Measurements from ENCODE around the gene PLSCR1.
A peak's percentile ranks its signal among the peaks of the same experiment; 100 is the strongest.

Gene PLSCR1

GRCh38 chr3:146544002-146544928 lies at the start of gene PLSCR1:
PLSCR1 (minus strand) TSS chr3:146544607; CDS start chr3:146536552, 8,055 bp downstream.
- DNase-seq (ENCODE audit: low read depth, low spot score), result peak; percentile 70
- peaks cover 1% of the 10 kb centered on the region; the same call in 1 of the 2 replicates for H3K36me3 ChIP-seq (ENCODE audit: control insufficient read depth, insufficient read depth, low read length)
- no peaks in the 10 kb centered on the region for H3K9me3 ChIP-seq (ENCODE audit: control insufficient read depth, insufficient read depth, low read length)
- no peaks in the 10 kb centered on the region for H3K27me3 ChIP-seq (ENCODE audit: control insufficient read depth, insufficient read depth, low read length)
- no peak within 1 kb of the TSS for H3K27ac ChIP-seq (ENCODE audit: low read length)
- no CpG with 5 or more reads among the region's 51 CpGs for WGBS (ENCODE audit: insufficient coverage, insufficient read length)
- H3K4me1 ChIP-seq (ENCODE audit: control insufficient read depth, insufficient read depth, low read length), result peaks cover 2% of the 10 kb centered on the region; the same call in 1 of the 2 replicates
- peak within 1 kb of the TSS; percentile 71; the same call in 1 of the 2 replicates for H3K4me3 ChIP-seq (ENCODE audit: low read length)

- no peaks in the 10 kb centered on the region for H3K9me3 ChIP-seq (ENCODE audit: control insufficient read depth, insufficient read depth, low read length)
- H3K4me3 ChIP-seq (ENCODE audit: low read length), result no peak overlapping the region
- no peak overlapping the region for H3K27ac ChIP-seq (ENCODE audit: low read length)
- H3K27me3 ChIP-seq (ENCODE audit: control insufficient read depth, insufficient read depth, low read length), result no peaks in the 10 kb centered on the region
- no peak for DNase-seq (ENCODE audit: low read depth, low spot score)
- no CpG with 5 or more reads among the region's 3 CpGs for WGBS (ENCODE audit: insufficient coverage, insufficient read length)
- H3K4me1 ChIP-seq (ENCODE audit: control insufficient read depth, insufficient read depth, low read length), result no peaks in the 10 kb centered on the region
- H3K36me3 ChIP-seq (ENCODE audit: control insufficient read depth, insufficient read depth, low read length), result no peaks in the 10 kb centered on the region
Observed at GRCh38 chr3:146593776-146594175, 49.4 kb upstream of the PLSCR1 start.

GRCh38 chr3:146590521-146590920 lies 46.1 kb upstream of the PLSCR1 start:
- H3K27me3 ChIP-seq (ENCODE audit: control insufficient read depth, insufficient read depth, low read length), result no peaks in the 10 kb centered on the region
- no peaks in the 10 kb centered on the region for H3K4me1 ChIP-seq (ENCODE audit: control insufficient read depth, insufficient read depth, low read length)
- H3K9me3 ChIP-seq (ENCODE audit: control insufficient read depth, insufficient read depth, low read length), result no peaks in the 10 kb centered on the region
- no peak overlapping the region for H3K27ac ChIP-seq (ENCODE audit: low read length)
- no peak for DNase-seq (ENCODE audit: low read depth, low spot score)
- H3K36me3 ChIP-seq (ENCODE audit: control insufficient read depth, insufficient read depth, low read length), result no peaks in the 10 kb centered on the region
- no CpG with 5 or more reads among the region's 2 CpGs for WGBS (ENCODE audit: insufficient coverage, insufficient read length)
- no peak overlapping the region for H3K4me3 ChIP-seq (ENCODE audit: low read length)

- H3K4me3 ChIP-seq (ENCODE audit: low read length), result no peak overlapping the region
- H3K9me3 ChIP-seq (ENCODE audit: control insufficient read depth, insufficient read depth, low read length), result no peaks in the 10 kb centered on the region
- no peak overlapping the region for H3K27ac ChIP-seq (ENCODE audit: low read length)
- H3K27me3 ChIP-seq (ENCODE audit: control insufficient read depth, insufficient read depth, low read length), result no peaks in the 10 kb centered on the region
- no peaks in the 10 kb centered on the region for H3K36me3 ChIP-seq (ENCODE audit: control insufficient read depth, insufficient read depth, low read length)
- no CpG with 5 or more reads among the region's 1 CpG for WGBS (ENCODE audit: insufficient coverage, insufficient read length)
- no peak for DNase-seq (ENCODE audit: low read depth, low spot score)
- H3K4me1 ChIP-seq (ENCODE audit: control insufficient read depth, insufficient read depth, low read length), result no peaks in the 10 kb centered on the region
Observed at GRCh38 chr3:146589899-146590508, 45.6 kb upstream of the PLSCR1 start.

- DNase-seq (ENCODE audit: low read depth, low spot score), result no peak
- H3K4me3 ChIP-seq (ENCODE audit: low read length), result no peak overlapping the region
- no peaks in the 10 kb centered on the region; the same call in 1 of the 2 replicates for H3K36me3 ChIP-seq (ENCODE audit: control insufficient read depth, insufficient read depth, low read length)
- H3K27me3 ChIP-seq (ENCODE audit: control insufficient read depth, insufficient read depth, low read length), result no peaks in the 10 kb centered on the region
- H3K27ac ChIP-seq (ENCODE audit: low read length), result no peak overlapping the region
- H3K4me1 ChIP-seq (ENCODE audit: control insufficient read depth, insufficient read depth, low read length), result no peaks in the 10 kb centered on the region
- H3K9me3 ChIP-seq (ENCODE audit: control insufficient read depth, insufficient read depth, low read length), result no peaks in the 10 kb centered on the region; the same call in 1 of the 2 replicates
Observed at GRCh38 chr3:146585156-146585555, 40.7 kb upstream of the PLSCR1 start.

GRCh38 chr3:146581951-146582467 lies 37.6 kb upstream of the PLSCR1 start:
- Histone ChIP-seq H3K27ac (ENCODE audit: low read length) (no peak overlapping the region), H3K9me3 (ENCODE audit: control insufficient read depth, insufficient read depth, low read length) (no peaks in the 10 kb centered on the region; the same call in 1 of the 2 replicates), H3K4me3 (ENCODE audit: low read length) (no peak overlapping the region), H3K4me1 (ENCODE audit: control insufficient read depth, insufficient read depth, low read length) (no peaks in the 10 kb centered on the region), H3K36me3 (ENCODE audit: control insufficient read depth, insufficient read depth, low read length) (no peaks in the 10 kb centered on the region; the same call in 1 of the 2 replicates), H3K27me3 (ENCODE audit: control insufficient read depth, insufficient read depth, low read length) (no peaks in the 10 kb centered on the region)
- no peak for DNase-seq (ENCODE audit: low read depth, low spot score)

GRCh38 chr3:146581080-146581601 lies 36.7 kb upstream of the PLSCR1 start:
- H3K4me3 ChIP-seq (ENCODE audit: low read length), result no peak overlapping the region
- no peaks in the 10 kb centered on the region; the same call in 1 of the 2 replicates for H3K9me3 ChIP-seq (ENCODE audit: control insufficient read depth, insufficient read depth, low read length)
- H3K36me3 ChIP-seq (ENCODE audit: control insufficient read depth, insufficient read depth, low read length), result no peaks in the 10 kb centered on the region; the same call in 1 of the 2 replicates
- no CpG with 5 or more reads among the region's 1 CpG for WGBS (ENCODE audit: insufficient coverage, insufficient read length)
- H3K27ac ChIP-seq (ENCODE audit: low read length), result no peak overlapping the region
- DNase-seq (ENCODE audit: low read depth, low spot score), result no peak
- no peaks in the 10 kb centered on the region for H3K27me3 ChIP-seq (ENCODE audit: control insufficient read depth, insufficient read depth, low read length)
- H3K4me1 ChIP-seq (ENCODE audit: control insufficient read depth, insufficient read depth, low read length), result no peaks in the 10 kb centered on the region

GRCh38 chr3:146577662-146578061 lies 33.3 kb upstream of the PLSCR1 start:
- Histone ChIP-seq H3K4me1 (ENCODE audit: control insufficient read depth, insufficient read depth, low read length) (no peaks in the 10 kb centered on the region), H3K4me3 (ENCODE audit: low read length) (no peak overlapping the region), H3K27ac (ENCODE audit: low read length) (no peak overlapping the region), H3K27me3 (ENCODE audit: control insufficient read depth, insufficient read depth, low read length) (no peaks in the 10 kb centered on the region), H3K9me3 (ENCODE audit: control insufficient read depth, insufficient read depth, low read length) (no peaks in the 10 kb centered on the region; the same call in 1 of the 2 replicates), H3K36me3 (ENCODE audit: control insufficient read depth, insufficient read depth, low read length) (no peaks in the 10 kb centered on the region)
- no peak for DNase-seq (ENCODE audit: low read depth, low spot score)

- no peaks in the 10 kb centered on the region for H3K4me1 ChIP-seq (ENCODE audit: control insufficient read depth, insufficient read depth, low read length)
- WGBS (ENCODE audit: insufficient coverage, insufficient read length), result no CpG with 5 or more reads among the region's 2 CpGs
- no peak for DNase-seq (ENCODE audit: low read depth, low spot score)
- no peak overlapping the region for H3K4me3 ChIP-seq (ENCODE audit: low read length)
- H3K9me3 ChIP-seq (ENCODE audit: control insufficient read depth, insufficient read depth, low read length), result no peaks in the 10 kb centered on the region
- H3K27ac ChIP-seq (ENCODE audit: low read length), result no peak overlapping the region
- H3K27me3 ChIP-seq (ENCODE audit: control insufficient read depth, insufficient read depth, low read length), result no peaks in the 10 kb centered on the region
- no peaks in the 10 kb centered on the region for H3K36me3 ChIP-seq (ENCODE audit: control insufficient read depth, insufficient read depth, low read length)
Observed at GRCh38 chr3:146575636-146576035, 31.2 kb upstream of the PLSCR1 start.

- no peaks in the 10 kb centered on the region for H3K9me3 ChIP-seq (ENCODE audit: control insufficient read depth, insufficient read depth, low read length)
- no peak overlapping the region for H3K4me3 ChIP-seq (ENCODE audit: low read length)
- no peaks in the 10 kb centered on the region for H3K27me3 ChIP-seq (ENCODE audit: control insufficient read depth, insufficient read depth, low read length)
- H3K36me3 ChIP-seq (ENCODE audit: control insufficient read depth, insufficient read depth, low read length), result no peaks in the 10 kb centered on the region
- no peaks in the 10 kb centered on the region for H3K4me1 ChIP-seq (ENCODE audit: control insufficient read depth, insufficient read depth, low read length)
- DNase-seq (ENCODE audit: low read depth, low spot score), result no peak
- H3K27ac ChIP-seq (ENCODE audit: low read length), result no peak overlapping the region
- WGBS (ENCODE audit: insufficient coverage, insufficient read length), result no CpG with 5 or more reads among the region's 1 CpG
Observed at GRCh38 chr3:146574173-146574572, 29.8 kb upstream of the PLSCR1 start.

All from iPS DF 6.9 (cell line).